K562 (cell line): ENCODE data around the gene CELSR1. TPM values are rescaled to one million over a fixed set of nuclear protein-coding genes. Genes with fewer than 3 reads are reported as not detected.
A peak's percentile ranks its signal among the peaks of the same experiment; 100 is the strongest.

Experiments used
- ATAC-seq: fragments of 200-7000 bp; cut with Tn5 transposase; 3 replicates; pipeline ENCODE4 v1.9.1; 2020; ENCODE audit warnings: moderate library complexity
- BruUV-seq: library from RNA; stranded (reverse); fragments of 400-500 nt; replicated peaks from 2 replicates; lab custom pipeline; 2021; lab: Mats Ljungman, UMichigan
- CTCF ChIA-PET: fragments of 300-600 bp; formaldehyde crosslinking; extraction: SDS; loops from one replicate; lab custom pipeline; 2021; ENCODE audit warnings: low intra/inter-chr PET ratio; lab: Yijun Ruan, JAX
- POLR2A ChIA-PET: fragments of 300-600, 350-650 bp; sonication (Branson Sonifier 250); formaldehyde crosslinking; extraction: SDS; loops from one replicate; lab custom pipeline; 2021; ENCODE audit warnings: antibody characterized with exemption, inconsistent platforms; lab: Yijun Ruan, JAX
- DNase-seq, 4 experiments: peaks; one replicate each; pipeline versions ENCODE4 v3.0.0 to v3.0.0-alpha.2; 2011 to 2018; ENCODE audit warnings: low spot score in 3 of 4, mixed read lengths in 3 of 4; ENCODE audit errors: extremely low read depth in 1 of 4
- FAIRE-seq: peaks from 2 replicates; lab custom pipeline; 2011; peaks lifted over from hg19 to GRCh38; lab: Jason Lieb, UNC
- H2AFZ ChIP-seq: 2 replicates; pipeline ENCODE4 v1.6.0; 2011; ENCODE audit warnings: low read depth, low read length, control low read depth, inconsistent platforms
- H3K27ac ChIP-seq: fragments of 200-600 bp; 3 replicates; pipeline ENCODE4 v1.8.0; 2011; ENCODE audit warnings: low read depth, mild to moderate bottlenecking, control low read depth, inconsistent platforms, low read length, moderate library complexity, mixed read lengths; ENCODE audit errors: extremely low read depth
- H3K27me3 ChIP-seq, 2 experiments: fragments of 300-600 bp in 1 of 2; 2 replicates in 1 of 2; 3 replicates in 1 of 2; pipeline versions ENCODE4 v1.6.0 to v1.8.0; 2011; ENCODE audit warnings: inconsistent platforms in 2 of 2, low read length in 2 of 2, mild to moderate bottlenecking in 1 of 2, mixed read lengths in 1 of 2, moderate library complexity in 1 of 2; ENCODE audit not compliant: control insufficient read depth in 2 of 2, insufficient read depth in 2 of 2
- H3K36me3 ChIP-seq: fragments of 300-600 bp; 3 replicates; pipeline ENCODE4 v1.8.0; 2011; ENCODE audit warnings: mild to moderate bottlenecking, low read length, inconsistent platforms; ENCODE audit not compliant: control insufficient read depth, insufficient read depth
- H3K4me1 ChIP-seq, 2 experiments: fragments of 200-600 bp in 1 of 2; replicated peaks in 1 of 2; 2 replicates in 1 of 2; 3 replicates in 1 of 2; pipeline versions ENCODE4 v1.5.1 to v1.8.0; 2011; ENCODE audit warnings: inconsistent platforms in 2 of 2, low read length in 2 of 2, mild to moderate bottlenecking in 1 of 2, mixed read lengths in 1 of 2, moderate library complexity in 1 of 2; ENCODE audit not compliant: control insufficient read depth in 2 of 2, insufficient read depth in 2 of 2
- H3K4me2 ChIP-seq: 2 replicates; pipeline ENCODE4 v1.6.1; 2011; ENCODE audit warnings: low read length, control low read depth, inconsistent platforms, mixed read lengths; ENCODE audit not compliant: insufficient read depth
- H3K4me3 ChIP-seq: fragments of 200-600 bp; sonication (generic), shearing (Covaris generic); 2 replicates; pipeline ENCODE4 v1.5.1; 2016; ENCODE audit warnings: control low read depth, inconsistent platforms
- H3K79me2 ChIP-seq: fragments of 200-600 bp; 3 replicates; pipeline ENCODE4 v1.8.0; 2011; ENCODE audit warnings: low read length, inconsistent platforms; ENCODE audit not compliant: control insufficient read depth, insufficient read depth
- H3K9ac ChIP-seq, 2 experiments: 2 replicates each; pipeline versions ENCODE4 v1.6.0 to v1.6.1; 2011; ENCODE audit warnings: low read depth in 2 of 2, low read length in 2 of 2, control low read depth in 1 of 2, inconsistent platforms in 1 of 2, mild to moderate bottlenecking in 1 of 2, mixed read lengths in 1 of 2; ENCODE audit not compliant: insufficient read depth in 1 of 2
- H3K9me1 ChIP-seq: one replicate; pipeline ENCODE4 v1.6.0; 2011; ENCODE audit warnings: inconsistent platforms, mild to moderate bottlenecking, low read length, moderate library complexity; ENCODE audit not compliant: control insufficient read depth, insufficient read depth
- H3K9me3 ChIP-seq: replicated peaks from 2 replicates; pipeline ENCODE4 v1.5.1; 2011; ENCODE audit warnings: low read depth, low read length, inconsistent platforms; ENCODE audit not compliant: control insufficient read depth, insufficient read depth
- H4K20me1 ChIP-seq: replicated peaks from 2 replicates; pipeline ENCODE4 v1.6.1; 2011; ENCODE audit warnings: low read length, inconsistent platforms, mixed read lengths; ENCODE audit not compliant: control insufficient read depth, insufficient read depth
- ETS1 ChIP-seq: conservative IDR thresholded peaks from 2 replicates; pipeline ENCODE4 v1.6.1; 2011; ENCODE audit warnings: low read depth, mild to moderate bottlenecking, low read length; ENCODE audit not compliant: control insufficient read depth
- IFI16 ChIP-seq: fragments of 250-450 bp; sonication (Bioruptor Pico); IDR thresholded peaks from 2 replicates; pipeline ENCODE4 v2.1.2; 2022; ENCODE audit warnings: mild to moderate bottlenecking, inconsistent platforms
- NR2F6 ChIP-seq: fragments of 450-650 bp; formaldehyde crosslinking; IDR thresholded peaks from 2 replicates; pipeline ENCODE4 v1.4.0; 2020; ENCODE audit warnings: mild to moderate bottlenecking
- RERE ChIP-seq: sonication (generic); formaldehyde crosslinking; IDR thresholded peaks from 2 replicates; pipeline ENCODE4 v1.8.0; 2023; ENCODE audit warnings: missing genetic modification reagents, mild to moderate bottlenecking, borderline replicate concordance
- SIX5 ChIP-seq, 2 experiments: IDR thresholded peaks; 2 replicates each; pipeline ENCODE4 v1.6.1; 2011; ENCODE audit warnings: low read length in 2 of 2, borderline replicate concordance in 1 of 2, low read depth in 1 of 2, mild to moderate bottlenecking in 1 of 2, moderate library complexity in 1 of 2; ENCODE audit not compliant: insufficient read depth in 1 of 2
- ZC3H8 ChIP-seq: fragments of 450-650 bp; IDR thresholded peaks from 2 replicates; pipeline ENCODE4 v1.6.1; 2017
- ZNF354B ChIP-seq: fragments of 250-450 bp; sonication (Bioruptor Pico); IDR thresholded peaks from 2 replicates; pipeline ENCODE4 v1.4.0; 2020
- ZNF507 ChIP-seq: conservative IDR thresholded peaks from 2 replicates; pipeline ENCODE4 v1.6.1; 2017; ENCODE audit warnings: missing genetic modification characterization, missing compliant biosample characterization
- ZNF75A ChIP-seq: fragments of 450-650 bp; formaldehyde crosslinking; IDR thresholded peaks from 2 replicates; pipeline ENCODE4 v1.4.0; 2020; ENCODE audit warnings: mild to moderate bottlenecking
- WGBS: fragments of 100-300 bp; shearing (Covaris generic); methylation state at CpG from one replicate; pipeline ENCODE4 v1.1.6; 2016; ENCODE audit warnings: low coverage, mixed read lengths; ENCODE audit not compliant: insufficient coverage; ENCODE audit errors: missing lambda C conversion rate; 5-methylcytosine and 5-hydroxymethylcytosine counted together
- in situ Hi-C: fragments of 300-500 bp; cut with MboI; formaldehyde crosslinking; loops from 4 replicates; pipeline ENCODE4 v1.15.0; 2018; ENCODE audit warnings: inconsistent platforms, mixed read lengths
- intact Hi-C: fragments of 100-400 bp; cut with micrococcal nuclease; formaldehyde crosslinking; loops from 2 replicates; pipeline ENCODE4 v1.14.2; 2022
- polyA plus RNA-seq, 8 experiments: library from polyadenylated mRNA; depleted of rRNA in 4 of 8; stranded (reverse) in 5 of 8; unstranded in 3 of 8; fragments of >200 nt; fragmentation: Nextera tagmentation in 2 of 8; fragmentation: Illumina TruSeq in 1 of 8; extraction: Ambion mirVana in 2 of 8; extraction: Trizol in 1 of 8; gene quantifications; 2 replicates each; pipeline versions ENCODE4 v1.2.1 to v1.2.3, GENCODE V29; 2011 to 2014; ENCODE audit warnings: inconsistent platforms in 1 of 8, missing spikeins in 1 of 8
- total RNA-seq, 7 experiments: library from RNA; depleted of rRNA in 6 of 7; stranded (reverse); fragments of >200 nt in 6 of 7; fragmentation: Illumina TruSeq in 2 of 7; extraction: Trizol in 2 of 7; gene quantifications; 2 replicates each; pipeline versions ENCODE4 v1.2.1 to v1.2.3, GENCODE V29; 2011 to 2021; ENCODE audit warnings: low replicate concordance in 1 of 7
- TF ChIP-seq, protein P1 (sequence below): sonication (generic); formaldehyde crosslinking; IDR thresholded peaks from 2 replicates; pipeline ENCODE4 v1.9.0; 2022; ENCODE audit warnings: mild to moderate bottlenecking, missing genetic modification reagents

CELSR1 gene
- total and polyA plus RNA-seq, 9 of the 15 experiments (the other 6 are each of a cell fraction or from before 2014, with no cell fraction given): under 0.01 to 0.09 TPM; not detected in 7

- ChIA-PET POLR2A (interaction anchor here (0.6 to 0.7 kb wide), 2 partner anchors 346 to 1295 kb away, joined by 3 read pairs; no protein-coding TSS in a partner anchor), CTCF (no interaction called here)
- Histone ChIP-seq H2AFZ (no peak overlapping the region), H3K9me1 (no peaks in the 10 kb centered on the region), H3K4me1 (no peaks in the 10 kb centered on the region), H3K4me3 (no peak overlapping the region), H3K79me2 (no peaks in the 10 kb centered on the region), H3K9ac (no peak overlapping the region), H3K36me3 (no peaks in the 10 kb centered on the region), H3K27me3 (peaks cover 15 to 78% of the 10 kb centered on the region in 2 experiments; a peak in 3 of 5 replicates), H3K9me3 (no peaks in the 10 kb centered on the region), H3K27ac (no peak overlapping the region), H4K20me1 (peaks cover 6% of the 10 kb centered on the region; the same call in 1 of the 2 replicates), H3K4me2 (no peak overlapping the region)
- peak in 2 of 4 experiments; percentile 20 to 21 for DNase-seq
- no peak for ATAC-seq
- WGBS: under 1% methylated on average over 20 of the region's 24 CpGs
- in situ Hi-C loops (no loop called here), intact Hi-C loops (no loop called here)
- FAIRE-seq: no peak
- BruUV-seq: no TSS peak
- TF ChIP-seq ZNF507 (tag) (no peak), ZNF75A (no peak), ZNF354B (CRISPR knock-in tag) (no peak), ZC3H8 (no peak), ETS1 (no peak), IFI16 (CRISPR knock-in tag) (no peak), NR2F6 (no peak), SIX5 (IDR thresholded peaks at IDR 0.05; ENCODE audit: borderline replicate concordance in 1 of 2, insufficient read depth in 1 of 2, low read depth in 1 of 2, low read length in 2 of 2) (no peak), RERE (CRISPR knock-in tag) (no peak)
- TF ChIP-seq, protein P1, sequence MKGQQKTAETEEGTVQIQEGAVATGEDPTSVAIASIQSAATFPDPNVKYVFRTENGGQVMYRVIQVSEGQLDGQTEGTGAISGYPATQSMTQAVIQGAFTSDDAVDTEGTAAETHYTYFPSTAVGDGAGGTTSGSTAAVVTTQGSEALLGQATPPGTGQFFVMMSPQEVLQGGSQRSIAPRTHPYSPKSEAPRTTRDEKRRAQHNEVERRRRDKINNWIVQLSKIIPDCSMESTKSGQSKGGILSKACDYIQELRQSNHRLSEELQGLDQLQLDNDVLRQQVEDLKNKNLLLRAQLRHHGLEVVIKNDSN (CRISPR knock-in tag): no peak
Observed at GRCh38 chr22:46439576-46440465, 97.6 kb downstream of the CELSR1 start.
